ENCODE data around the gene COA4. TPM values are rescaled to one million over a fixed set of nuclear protein-coding genes. Genes with fewer than 3 reads are reported as not detected.

COA4 gene
- 100 to 1,000 TPM in 1 of 2 donors, 10 to 100 TPM in 1; 77.2 to 101 TPM for total RNA-seq

DNA sequence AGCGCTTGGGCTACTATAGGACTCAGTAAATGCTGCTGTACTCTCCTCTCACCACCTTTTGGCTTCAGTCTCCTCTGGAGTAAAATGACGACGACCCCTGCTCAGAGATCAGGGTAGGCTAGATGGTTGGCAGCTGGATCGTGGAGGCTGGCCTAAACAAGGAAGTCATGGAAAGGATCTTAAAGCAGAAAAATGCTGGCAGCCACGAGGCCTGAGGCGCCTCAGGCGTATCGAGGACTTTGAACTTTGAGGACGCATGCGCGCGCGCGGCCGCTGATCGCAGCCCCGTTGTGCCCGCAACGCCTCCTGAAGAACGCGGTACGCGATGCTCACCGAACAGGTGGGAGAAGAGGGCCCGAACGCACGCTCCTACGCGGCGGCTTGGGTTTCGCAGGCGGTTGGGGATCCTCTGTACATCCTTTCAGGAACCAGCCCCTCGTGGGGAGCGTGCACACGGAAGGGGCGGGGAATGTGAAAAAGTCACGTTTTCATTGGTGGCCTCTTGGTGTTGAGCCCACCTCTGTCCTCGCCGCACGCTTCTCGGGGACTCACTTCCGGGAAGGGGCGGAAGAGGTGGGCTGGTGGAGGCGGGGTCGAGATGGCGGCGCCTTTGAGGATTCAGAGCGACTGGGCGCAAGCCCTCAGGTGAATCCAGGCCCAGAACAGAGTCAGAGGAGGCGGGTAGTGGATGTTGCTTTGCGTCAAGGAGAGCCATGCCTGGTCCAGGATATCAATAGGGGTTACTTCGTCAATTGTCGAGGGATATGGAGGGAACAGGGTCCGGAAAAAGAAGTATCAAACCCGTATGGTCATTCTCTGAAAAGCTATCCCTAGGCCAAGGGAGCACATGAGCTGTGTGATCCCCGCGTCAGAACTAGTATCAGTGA, at the start of gene COA4, which contains the start of gene PAAF1:
Gene COA4 (minus strand): TSS at position 423 of the 887 bp plus-strand sequence. CDS start 3,468 bp downstream, outside the sequence.
Gene PAAF1 (plus strand): TSS at position 576 of the 887 bp plus-strand sequence. CDS start 23 bp downstream, at position 599.
- H3K36me3 Mint-ChIP-seq = peaks cover 8% of the 10 kb centered on the region
- no peaks in the 10 kb centered on the region for H3K9me3 Mint-ChIP-seq
- H3K27ac Mint-ChIP-seq = peak within 1 kb of the TSS; percentile 97 to 98
- H3K27me3 Mint-ChIP-seq = no peaks in the 10 kb centered on the region
- H3K4me1 Mint-ChIP-seq (ENCODE audit: low read depth in 2 of 2) = peaks cover 15 to 27% of the 10 kb centered on the region in 2 donors
- DNase-seq (ENCODE audit: low spot score) (peak; percentile 97), ATAC-seq (peak; percentile 99)
- H3K4me3 Mint-ChIP-seq = peak within 1 kb of the TSS; percentile 99

DNA sequence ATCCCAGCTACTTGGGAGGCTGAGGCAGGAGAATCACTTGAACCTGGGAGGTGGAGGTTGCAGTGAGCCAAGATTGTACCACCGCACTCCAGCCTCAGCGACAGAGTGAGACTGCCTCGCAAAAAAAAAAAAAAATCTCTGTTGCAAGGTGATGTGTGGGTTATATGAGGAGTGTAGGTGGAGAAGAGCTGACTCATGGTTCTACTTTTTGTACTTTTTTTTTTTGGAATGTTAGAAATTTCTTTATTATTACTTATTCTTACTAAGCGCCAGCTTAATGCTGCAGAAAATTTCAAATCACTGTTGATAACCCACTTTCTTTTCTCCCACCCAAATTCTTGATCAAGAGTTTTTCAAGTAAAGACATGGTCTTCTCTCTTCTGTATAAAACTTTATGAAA, 44.5 kb upstream of the COA4 start:
- no peaks in the 10 kb centered on the region for H3K4me1 Mint-ChIP-seq (ENCODE audit: low read depth in 2 of 2)
- DNase-seq (ENCODE audit: low spot score) (no peak), ATAC-seq (no peak)
- H3K9me3 Mint-ChIP-seq = no peaks in the 10 kb centered on the region
- peaks cover 19% of the 10 kb centered on the region for H3K36me3 Mint-ChIP-seq
- H3K27me3 Mint-ChIP-seq = no peaks in the 10 kb centered on the region
- no peak overlapping the region for H3K27ac Mint-ChIP-seq
- no peak overlapping the region for H3K4me3 Mint-ChIP-seq

DNA sequence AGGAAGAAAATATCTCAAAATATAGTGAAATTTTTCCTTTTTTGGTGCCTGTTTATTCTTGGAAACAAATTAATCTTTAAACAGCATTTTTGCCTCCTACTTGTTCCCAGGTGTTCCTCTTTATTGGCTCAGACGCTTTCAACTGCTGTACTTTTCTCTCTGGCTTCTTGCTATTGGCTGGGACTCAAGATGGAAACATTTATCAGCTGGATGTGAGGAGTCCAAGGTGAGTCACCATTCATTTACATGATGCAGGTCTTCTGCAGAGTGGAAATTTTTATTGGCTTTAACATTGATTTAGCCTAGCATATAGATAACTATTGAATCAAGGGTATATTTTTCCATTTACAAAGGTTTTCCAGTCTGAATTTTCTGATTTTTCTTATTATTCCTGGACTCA, 39.8 kb upstream of the COA4 start:
- no peak for ATAC-seq
- no peak for DNase-seq (ENCODE audit: low spot score)
- Mint-ChIP-seq H3K9me3 (no peaks in the 10 kb centered on the region), H3K27me3 (no peaks in the 10 kb centered on the region), H3K27ac (no peak overlapping the region), H3K36me3 (peaks cover 25% of the 10 kb centered on the region), H3K4me3 (no peak overlapping the region), H3K4me1 (ENCODE audit: low read depth in 2 of 2) (no peaks in the 10 kb centered on the region)

- Mint-ChIP-seq H3K4me3 (no peak overlapping the region), H3K9me3 (no peaks in the 10 kb centered on the region), H3K27me3 (no peaks in the 10 kb centered on the region), H3K4me1 (ENCODE audit: low read depth in 2 of 2) (no peaks in the 10 kb centered on the region), H3K36me3 (peaks cover 27% of the 10 kb centered on the region), H3K27ac (no peak overlapping the region)
- no peak for ATAC-seq
- DNase-seq (ENCODE audit: low spot score) = no peak
Observed at GRCh38 chr11:73914284-73914683, 37.6 kb upstream of the COA4 start.

- Mint-ChIP-seq H3K9me3 (no peaks in the 10 kb centered on the region), H3K36me3 (peaks cover 19% of the 10 kb centered on the region), H3K27ac (no peak overlapping the region), H3K4me1 (ENCODE audit: low read depth in 2 of 2) (no peaks in the 10 kb centered on the region), H3K27me3 (no peaks in the 10 kb centered on the region), H3K4me3 (no peak overlapping the region)
- ATAC-seq (no peak), DNase-seq (ENCODE audit: low spot score) (no peak)
Observed at GRCh38 chr11:73913472-73913871, 36.8 kb upstream of the COA4 start.

DNA sequence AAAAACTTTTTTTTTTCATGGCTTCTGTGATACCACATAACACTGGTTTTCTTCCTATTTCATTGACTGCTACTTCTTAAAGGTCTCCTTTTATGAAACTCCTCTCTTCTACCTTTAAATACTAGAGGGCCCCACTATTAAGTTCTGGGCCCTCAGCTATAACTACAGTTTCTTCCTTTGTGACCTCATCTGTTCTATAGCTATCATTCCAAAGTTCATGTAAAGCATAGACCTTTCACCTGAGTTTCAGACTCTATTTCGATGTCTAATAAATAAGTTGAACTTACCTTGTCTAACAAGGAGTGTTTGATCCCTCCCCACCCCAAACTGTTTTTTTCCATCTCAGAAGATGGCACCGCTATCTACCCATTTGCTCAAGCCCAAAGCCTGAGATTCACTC, 35.4 kb upstream of the COA4 start:
- H3K9me3 Mint-ChIP-seq = no peaks in the 10 kb centered on the region
- DNase-seq (ENCODE audit: low spot score) (no peak), ATAC-seq (no peak)
- no peak overlapping the region for H3K4me3 Mint-ChIP-seq
- no peak overlapping the region for H3K27ac Mint-ChIP-seq
- peaks cover 19% of the 10 kb centered on the region for H3K36me3 Mint-ChIP-seq
- no peaks in the 10 kb centered on the region for H3K27me3 Mint-ChIP-seq
- H3K4me1 Mint-ChIP-seq (ENCODE audit: low read depth in 2 of 2) = no peaks in the 10 kb centered on the region

DNA sequence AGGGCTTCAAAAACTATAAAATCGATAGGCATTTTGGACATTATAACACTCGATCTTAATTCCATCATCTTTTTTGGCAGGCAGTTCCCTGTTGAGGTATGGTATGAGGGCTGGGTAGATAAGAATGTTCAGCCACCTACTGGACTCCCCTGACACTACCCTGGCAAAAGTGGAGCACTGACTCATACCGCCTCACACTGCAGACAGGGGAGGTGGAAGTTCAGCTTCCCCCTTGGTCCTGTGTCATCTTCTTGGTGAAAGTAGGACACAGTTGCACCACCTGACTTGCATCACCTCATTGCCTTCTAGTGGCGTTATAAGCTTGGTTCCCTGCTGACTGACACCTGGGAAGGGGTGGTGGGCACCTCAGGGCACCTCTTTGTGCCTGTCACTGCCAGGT, 30.5 kb upstream of the COA4 start:
- no peaks in the 10 kb centered on the region for H3K4me1 Mint-ChIP-seq (ENCODE audit: low read depth in 2 of 2)
- H3K4me3 Mint-ChIP-seq = no peak overlapping the region
- H3K36me3 Mint-ChIP-seq = peaks cover 13% of the 10 kb centered on the region
- no peaks in the 10 kb centered on the region for H3K9me3 Mint-ChIP-seq
- ATAC-seq = peak; percentile 60 to 76
- H3K27me3 Mint-ChIP-seq = no peaks in the 10 kb centered on the region
- no peak for DNase-seq (ENCODE audit: low spot score)
- H3K27ac Mint-ChIP-seq = no peak overlapping the region

DNA sequence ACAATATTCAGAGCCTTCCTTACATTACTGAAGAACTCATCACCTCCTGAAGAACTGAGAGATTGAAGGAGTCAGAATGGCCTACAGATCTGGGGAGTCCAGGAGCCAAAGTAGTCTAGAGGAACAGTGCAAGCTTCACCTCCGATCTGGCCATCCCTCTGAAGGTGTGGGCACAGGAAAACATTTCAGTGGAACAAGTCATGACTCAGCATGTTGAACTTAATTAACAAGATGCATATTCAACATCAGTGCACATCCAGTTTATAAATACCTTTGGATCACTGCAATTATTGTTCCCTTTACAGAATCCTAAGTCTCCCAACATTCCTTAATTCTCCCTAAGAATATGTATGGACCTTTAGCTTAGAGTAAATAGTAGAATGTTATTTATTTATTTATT, 25.7 kb upstream of the COA4 start:
- Mint-ChIP-seq H3K4me3 (no peak overlapping the region), H3K27ac (no peak overlapping the region), H3K9me3 (no peaks in the 10 kb centered on the region), H3K36me3 (no peaks in the 10 kb centered on the region), H3K27me3 (no peaks in the 10 kb centered on the region), H3K4me1 (ENCODE audit: low read depth in 2 of 2) (no peaks in the 10 kb centered on the region)
- no peak for ATAC-seq
- DNase-seq (ENCODE audit: low spot score) = no peak

GRCh38 chr11:73894725-73895335, 18.2 kb upstream of the COA4 start:
- ATAC-seq (no peak), DNase-seq (ENCODE audit: low spot score) (no peak)
- H3K27me3 Mint-ChIP-seq = no peaks in the 10 kb centered on the region
- H3K27ac Mint-ChIP-seq = no peak overlapping the region
- H3K4me1 Mint-ChIP-seq (ENCODE audit: low read depth in 2 of 2) = no peaks in the 10 kb centered on the region
- H3K9me3 Mint-ChIP-seq = no peaks in the 10 kb centered on the region
- H3K36me3 Mint-ChIP-seq = peaks cover 4% of the 10 kb centered on the region
- no peak overlapping the region for H3K4me3 Mint-ChIP-seq

- Mint-ChIP-seq H3K27ac (no peak overlapping the region), H3K9me3 (no peaks in the 10 kb centered on the region), H3K27me3 (no peaks in the 10 kb centered on the region), H3K36me3 (peaks cover 15% of the 10 kb centered on the region), H3K4me1 (ENCODE audit: low read depth in 2 of 2) (no peaks in the 10 kb centered on the region), H3K4me3 (no peak overlapping the region)
- no peak for ATAC-seq
- DNase-seq (ENCODE audit: low spot score) = no peak
Observed at GRCh38 chr11:73893041-73893440, 16.4 kb upstream of the COA4 start.

DNA sequence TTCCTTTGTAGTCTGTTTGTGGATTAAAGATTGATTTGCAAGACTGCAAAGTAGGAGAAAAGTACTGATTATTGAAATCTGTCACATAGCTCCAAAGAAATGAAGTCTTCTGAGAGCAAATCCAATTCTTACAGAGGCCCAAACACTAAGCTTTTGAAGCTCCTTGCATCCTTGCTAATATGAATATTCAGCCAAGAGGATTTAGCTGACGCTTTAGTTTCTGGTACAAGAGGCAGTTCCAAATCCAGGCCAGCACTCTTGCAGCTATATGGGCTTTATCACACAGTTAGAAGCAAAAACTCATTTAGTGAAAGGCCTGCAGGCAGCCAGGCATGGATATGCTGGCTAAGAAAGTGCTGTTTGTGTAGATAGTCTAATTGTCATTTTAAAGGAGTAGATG, 12.9 kb upstream of the COA4 start:
- H3K9me3 Mint-ChIP-seq = no peaks in the 10 kb centered on the region
- H3K27ac Mint-ChIP-seq = no peak overlapping the region
- ATAC-seq (no peak), DNase-seq (ENCODE audit: low spot score) (no peak)
- H3K4me3 Mint-ChIP-seq = no peak overlapping the region
- H3K27me3 Mint-ChIP-seq = no peaks in the 10 kb centered on the region
- H3K4me1 Mint-ChIP-seq (ENCODE audit: low read depth in 2 of 2) = peaks cover 0 to 3% of the 10 kb centered on the region in 2 donors
- H3K36me3 Mint-ChIP-seq = peaks cover 19% of the 10 kb centered on the region

DNA sequence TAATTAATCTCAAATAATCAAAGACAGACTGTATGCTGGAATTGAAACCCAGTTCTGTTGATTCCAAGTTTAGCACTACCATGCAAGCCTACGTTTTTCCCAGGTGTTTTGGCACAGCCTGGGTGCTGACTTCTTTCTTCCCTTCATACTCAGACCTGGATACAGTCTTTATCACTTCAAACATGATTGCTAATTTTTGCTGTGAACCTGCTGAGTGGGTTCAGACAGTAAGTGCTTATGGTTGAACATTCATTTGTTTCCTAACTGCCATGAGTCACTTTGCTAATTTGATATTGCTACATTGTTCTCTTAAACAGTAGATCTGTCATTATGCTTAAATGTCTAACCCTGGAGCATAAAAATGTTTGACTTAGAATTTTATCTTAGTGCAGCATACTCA, 12.4 kb upstream of the COA4 start:
- Mint-ChIP-seq H3K27ac (no peak overlapping the region), H3K27me3 (no peaks in the 10 kb centered on the region), H3K36me3 (peaks cover 19% of the 10 kb centered on the region), H3K4me1 (ENCODE audit: low read depth in 2 of 2) (peaks cover 0 to 3% of the 10 kb centered on the region in 2 donors), H3K4me3 (no peak overlapping the region), H3K9me3 (no peaks in the 10 kb centered on the region)
- DNase-seq (ENCODE audit: low spot score) (no peak), ATAC-seq (peak in 1 of 2 donors; percentile 48)

DNA sequence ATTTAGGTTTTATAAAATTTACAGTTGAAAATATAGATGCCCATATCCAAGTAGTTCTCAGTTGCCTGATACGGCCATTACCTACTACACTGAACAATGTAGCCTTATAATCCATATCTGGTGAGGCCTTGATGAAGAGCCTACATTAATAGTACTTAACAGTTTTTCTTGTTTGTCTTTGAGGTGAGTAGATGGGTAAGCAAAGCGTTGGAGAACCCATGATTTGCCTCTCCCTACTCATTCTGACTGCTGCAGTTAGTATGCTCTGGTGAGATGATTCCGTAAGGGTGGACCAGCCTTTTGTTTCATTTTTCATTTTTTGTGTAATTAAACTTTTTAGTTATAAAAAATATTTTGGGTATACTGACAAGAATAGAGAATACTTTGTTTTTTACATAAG, 11.6 kb upstream of the COA4 start:
- H3K36me3 Mint-ChIP-seq = peaks cover 19% of the 10 kb centered on the region

GRCh38 chr11:73883856-73884255, 7.2 kb upstream of the COA4 start:
- H3K9me3 Mint-ChIP-seq = no peaks in the 10 kb centered on the region
- no peak for DNase-seq (ENCODE audit: low spot score)
- peaks cover 0 to 6% of the 10 kb centered on the region in 2 donors for H3K4me1 Mint-ChIP-seq (ENCODE audit: low read depth in 2 of 2)
- ATAC-seq = no peak
- H3K27ac Mint-ChIP-seq = peak overlapping the region in 1 of 2 donors; percentile 20
- no peaks in the 10 kb centered on the region for H3K27me3 Mint-ChIP-seq
- H3K4me3 Mint-ChIP-seq = no peak overlapping the region
- peaks cover 4% of the 10 kb centered on the region for H3K36me3 Mint-ChIP-seq

More for the DNA sequence above, 11.6 kb upstream of the COA4 start:
- Mint-ChIP-seq H3K4me1 (ENCODE audit: low read depth in 2 of 2) (peaks cover 0 to 6% of the 10 kb centered on the region in 2 donors), H3K9me3 (no peaks in the 10 kb centered on the region), H3K4me3 (no peak overlapping the region), H3K27ac (no peak overlapping the region), H3K27me3 (no peaks in the 10 kb centered on the region)
- DNase-seq (ENCODE audit: low spot score) (no peak), ATAC-seq (no peak)

Measured in natural killer cell treated with Interleukin-12 subunit alpha and Interleukin-12 subunit beta and Interleukin-15 and Interleukin-18, amount 100 ng/mL, for 72 hours (primary cell).